Superior temporal gyrus (tissue), 1 donor: Measurements from ENCODE around the gene DSCAM.

Experiments
- DNase-seq: peaks from one replicate; pipeline ENCODE4 v3.0.0-alpha.2; 2016; ENCODE audit errors: extremely low spot score

The DSCAM gene

DNA sequence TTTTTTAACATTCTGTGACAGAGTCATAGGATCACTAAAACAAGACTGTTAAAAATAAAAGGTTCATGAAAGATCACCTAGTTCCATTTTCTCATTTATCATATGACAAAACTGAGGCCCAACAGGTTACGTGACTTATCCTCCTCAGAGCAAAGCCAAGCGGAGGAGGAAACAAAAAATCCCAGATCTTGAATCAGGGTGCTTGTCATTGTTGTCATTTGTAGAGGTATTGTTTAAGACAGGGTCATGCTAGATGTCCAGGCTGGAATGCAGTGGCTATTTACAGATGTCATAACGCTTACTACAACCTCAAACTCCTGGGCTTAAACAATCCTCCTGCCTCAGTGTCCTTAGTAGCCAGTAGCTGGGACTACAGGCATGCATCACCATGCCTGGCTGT, 293.2 kb downstream of the DSCAM start:
- DNase-seq: no peak

DNA sequence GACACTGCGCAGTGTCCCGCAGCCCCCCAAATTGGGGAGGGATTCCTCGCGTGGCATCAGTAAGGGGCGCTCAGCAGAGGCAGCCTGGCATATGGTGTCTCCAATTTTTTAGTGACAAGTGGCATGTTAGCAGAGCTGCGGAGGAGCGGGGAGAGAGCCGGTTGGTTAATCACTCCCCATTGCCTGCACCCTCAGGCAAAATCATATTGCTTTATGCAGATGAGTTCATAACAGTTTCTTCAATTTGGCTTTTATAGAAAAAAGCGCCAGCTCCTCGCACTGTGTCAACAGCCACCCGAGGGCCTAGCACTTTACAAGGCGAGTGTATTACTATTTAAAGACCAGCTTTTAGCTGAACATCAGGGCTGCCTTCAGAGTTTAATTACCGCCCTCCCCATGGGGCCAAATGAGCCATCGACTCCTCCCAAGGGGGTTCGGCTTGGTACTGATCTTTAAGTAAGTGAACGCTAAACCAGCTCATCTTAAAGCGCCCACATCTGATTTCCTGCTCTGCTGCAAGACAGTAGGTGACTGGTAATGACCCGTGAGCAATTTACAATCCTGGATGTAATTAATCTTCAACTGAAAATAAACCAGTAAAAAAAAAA, 298.9 kb downstream of the DSCAM start:
- no peak for DNase-seq

- no peak for DNase-seq
These were observed 300.3 kb downstream of the DSCAM start for GRCh38 chr21:40546647-40547046.

DNA sequence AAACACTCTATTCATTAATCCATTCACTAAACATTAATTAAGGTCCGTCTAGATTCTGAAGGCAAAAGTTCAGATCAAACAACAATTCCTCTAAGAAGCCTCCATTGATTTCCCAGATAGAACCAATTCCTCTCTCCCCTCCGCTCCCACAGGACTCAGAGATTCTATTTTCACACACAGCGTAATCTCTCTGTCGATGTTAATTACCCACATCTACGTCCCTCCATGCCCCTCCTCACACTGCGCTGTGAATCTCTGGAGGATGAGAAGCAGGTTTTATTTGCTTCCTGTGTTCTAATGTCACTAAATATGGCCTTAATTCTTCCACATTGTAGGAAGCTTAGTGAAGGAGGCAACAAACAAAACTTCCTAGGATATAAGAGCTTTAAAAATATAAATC, 306.7 kb downstream of the DSCAM start:
- DNase-seq: no peak

DNA sequence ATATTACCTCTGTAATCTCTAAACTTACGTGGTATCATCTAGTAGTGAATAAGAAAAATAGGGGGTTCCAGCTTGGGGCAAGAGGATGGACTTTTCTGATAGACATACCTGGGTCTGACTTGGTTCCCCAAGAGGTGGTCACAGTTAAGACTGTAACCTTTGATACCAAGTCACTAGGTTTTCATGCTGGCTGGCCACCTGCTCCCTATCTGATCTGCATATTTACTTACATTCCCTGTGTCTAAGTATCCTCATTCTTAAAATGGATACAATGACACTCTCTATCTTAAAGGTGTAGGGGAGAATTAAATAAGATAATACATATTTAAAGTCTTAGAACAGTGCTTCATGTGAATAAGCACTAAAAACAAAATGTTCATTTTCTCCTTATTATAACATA, 312.1 kb downstream of the DSCAM start:
- no peak for DNase-seq

- DNase-seq: no peak
These were observed 315.4 kb downstream of the DSCAM start for GRCh38 chr21:40531431-40532110.

DNA sequence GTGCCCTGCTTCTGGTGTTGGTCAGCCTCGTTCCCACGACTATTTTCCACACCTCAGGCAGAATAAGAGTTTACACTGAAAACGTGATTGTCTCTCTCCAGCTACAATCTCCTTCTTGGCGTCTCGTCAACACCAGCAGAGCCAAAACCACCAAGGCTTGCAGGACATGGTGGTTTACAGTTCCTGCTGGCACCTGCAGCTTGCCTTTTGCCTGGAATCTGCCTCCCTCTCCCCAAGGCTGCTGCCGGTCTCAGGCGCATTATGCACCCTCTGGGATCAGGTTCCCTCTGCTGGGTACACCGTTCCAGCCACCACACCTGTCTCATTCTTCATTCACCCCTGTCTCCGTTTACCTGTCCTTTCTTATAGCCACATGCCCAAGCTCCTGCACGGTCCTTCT, 315.9 kb downstream of the DSCAM start:
- no peak for DNase-seq

- DNase-seq: no peak
These were observed 329.3 kb downstream of the DSCAM start for GRCh38 chr21:40517646-40518045.

- no peak for DNase-seq
These were observed 330.6 kb downstream of the DSCAM start for GRCh38 chr21:40516335-40516734.

DNA sequence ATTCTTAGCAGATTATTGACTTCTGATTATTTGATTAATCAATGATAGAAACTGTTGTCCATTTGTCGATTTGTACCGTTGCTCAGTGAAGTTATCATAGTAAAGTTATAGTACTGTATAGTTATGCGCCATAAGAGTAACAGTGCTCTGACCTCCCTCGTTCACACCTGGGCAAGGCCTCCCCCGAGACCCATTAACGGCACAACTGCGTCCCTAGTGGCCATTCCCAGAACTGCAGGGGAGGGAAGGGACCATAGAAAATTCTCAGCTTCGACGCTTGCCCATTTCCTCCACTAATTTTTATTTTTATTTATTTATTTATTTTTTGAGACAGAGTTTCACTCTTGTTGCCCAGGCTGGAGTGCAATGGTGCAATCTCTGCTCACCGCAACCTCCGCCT, 334.4 kb downstream of the DSCAM start:
- no peak for DNase-seq

DNA sequence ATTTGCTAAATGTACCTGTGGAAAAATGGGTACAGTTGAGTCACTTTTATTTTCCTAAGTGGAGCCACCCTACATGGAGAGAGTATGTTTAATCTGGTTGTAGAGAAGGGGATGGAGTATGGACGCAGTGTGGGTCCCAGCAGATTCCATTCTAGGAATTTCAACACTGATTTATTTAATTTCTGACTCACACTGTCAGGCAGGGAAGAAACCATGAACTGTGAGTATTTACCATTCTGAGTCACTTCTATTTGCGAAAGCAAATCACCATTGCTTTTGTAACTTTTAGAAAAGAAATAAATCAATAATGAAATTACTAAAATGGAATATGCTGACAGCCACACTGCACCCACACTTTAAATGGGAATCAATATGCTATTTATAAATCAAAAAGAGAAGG, 339.0 kb downstream of the DSCAM start:
- DNase-seq: no peak

GRCh38 chr21:40505681-40506080, 341.3 kb downstream of the DSCAM start:
- no peak for DNase-seq

DNA sequence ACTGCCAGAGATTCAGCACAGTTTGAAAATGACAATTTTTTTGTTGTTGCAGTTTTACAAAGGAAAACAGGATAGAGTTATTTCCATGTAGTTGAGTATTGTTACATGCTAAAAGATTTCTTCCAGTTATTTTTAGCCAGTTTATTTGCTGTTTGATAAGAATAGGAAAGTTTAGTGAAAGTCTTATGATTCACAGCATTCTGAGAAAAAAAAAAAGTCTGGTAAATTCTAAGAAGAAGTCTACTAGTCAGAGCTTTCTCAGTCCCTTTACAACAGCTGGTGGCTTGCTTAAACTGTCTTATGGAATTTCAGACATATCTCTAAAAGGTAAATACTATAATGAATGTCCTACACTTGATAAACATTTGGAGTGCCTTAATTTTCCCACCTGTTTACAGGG, 341.7 kb downstream of the DSCAM start:
- DNase-seq: no peak

- no peak for DNase-seq
These were observed 342.1 kb downstream of the DSCAM start for GRCh38 chr21:40504825-40505224.

- no peak for DNase-seq
These were observed 350.8 kb downstream of the DSCAM start for GRCh38 chr21:40496116-40496515.

DNA sequence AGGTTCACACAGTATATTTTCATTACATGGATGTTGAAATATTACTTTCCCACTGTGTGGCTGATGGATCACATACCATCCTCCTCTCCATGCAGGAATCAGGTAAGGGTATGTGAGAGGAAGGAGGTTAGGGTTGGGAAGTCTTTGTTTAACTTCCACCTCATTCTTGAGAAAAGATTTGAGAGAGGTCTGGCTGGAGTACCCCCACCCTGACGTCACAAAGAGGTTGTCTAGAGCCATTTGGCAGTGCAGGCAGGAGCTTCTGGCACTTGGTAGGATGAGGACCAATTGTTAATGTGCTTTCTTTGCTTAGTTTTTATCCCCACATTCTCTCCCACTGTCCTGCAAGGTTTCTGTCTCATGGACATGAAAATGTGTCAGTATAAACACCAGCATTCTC, 356.6 kb downstream of the DSCAM start:
- no peak for DNase-seq

GRCh38 chr21:40489001-40489400, 358.0 kb downstream of the DSCAM start:
- no peak for DNase-seq

- DNase-seq: no peak
These were observed 365.2 kb downstream of the DSCAM start for GRCh38 chr21:40481764-40482163.

DNA sequence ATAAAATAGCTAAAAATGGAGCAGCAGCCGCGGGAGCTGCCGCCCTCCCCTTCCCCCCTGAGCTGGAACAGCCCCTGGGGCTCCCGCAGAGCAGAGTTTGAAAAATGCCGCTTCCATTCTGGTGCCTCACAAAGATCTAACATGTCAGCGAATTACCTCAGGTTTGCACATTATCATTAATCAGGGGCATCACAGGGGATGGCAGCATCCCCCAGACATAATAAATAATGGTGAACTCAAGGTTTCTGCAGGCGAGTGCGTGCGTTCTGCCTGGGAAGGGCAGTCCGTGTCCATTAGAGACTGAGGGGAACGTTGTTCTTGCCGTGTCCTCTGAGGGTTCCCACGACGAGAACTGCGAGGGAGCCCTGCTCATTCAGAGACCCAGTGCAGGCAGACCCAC, 372.4 kb downstream of the DSCAM start:
- no peak for DNase-seq

GRCh38 chr21:40472013-40472412, 374.9 kb downstream of the DSCAM start:
- DNase-seq: no peak

GRCh38 chr21:40471103-40471502, 375.9 kb downstream of the DSCAM start:
- no peak for DNase-seq

DNA sequence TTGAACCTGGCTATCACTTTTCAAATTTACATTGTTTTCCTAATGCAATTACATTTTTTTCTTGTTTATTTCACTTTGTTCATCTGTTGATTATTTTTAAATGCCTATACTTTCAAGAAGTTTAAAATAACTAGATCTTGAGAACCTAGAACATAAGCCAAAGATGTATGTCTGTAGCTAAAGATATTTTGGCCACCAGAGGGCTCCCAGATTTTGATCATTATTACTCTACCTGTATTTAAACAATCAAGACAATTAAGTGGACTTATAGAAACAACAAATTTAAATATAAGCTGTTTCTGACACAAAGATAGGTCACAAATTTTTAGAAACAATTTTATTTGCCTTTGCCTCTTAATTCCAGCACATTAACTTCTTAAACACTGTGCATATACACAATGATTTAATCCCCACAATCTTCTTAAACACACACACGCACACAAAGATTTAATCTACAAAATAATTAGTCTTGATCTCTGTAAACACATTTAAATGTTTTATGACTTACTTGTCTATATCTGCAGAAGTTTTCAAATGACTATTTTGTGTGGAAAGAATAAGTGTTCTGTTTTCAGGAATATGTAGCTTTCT, 380.0 kb downstream of the DSCAM start:
- DNase-seq: peak; percentile 81

DNA sequence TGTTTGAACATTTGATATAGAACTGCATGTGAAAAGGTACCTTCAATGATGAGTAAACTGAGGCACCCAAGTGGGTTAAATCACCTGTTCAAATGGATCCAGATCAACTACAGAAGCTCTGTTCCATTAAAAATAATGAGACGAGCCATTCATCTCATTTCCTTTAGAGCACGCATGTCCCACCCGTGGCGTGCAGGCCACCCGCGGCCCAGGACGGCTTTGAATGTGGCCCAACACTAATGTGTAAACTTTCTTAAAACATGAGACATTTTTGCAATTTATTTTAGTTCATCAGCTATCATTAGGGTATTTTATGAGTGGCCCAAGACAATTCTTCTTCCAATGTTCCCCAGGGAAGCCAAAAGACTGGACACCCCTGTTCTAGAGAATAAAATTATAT, 381.6 kb downstream of the DSCAM start:
- no peak for DNase-seq

GRCh38 chr21:40463176-40463575, 383.8 kb downstream of the DSCAM start:
- no peak for DNase-seq
